ENCODE data around the gene ATP2B2. TPM values are rescaled to one million over a fixed set of nuclear protein-coding genes. Genes with fewer than 3 reads are reported as not detected.
A peak's percentile ranks its signal among the peaks of the same experiment; 100 is the strongest.

The ATP2B2 gene
- total RNA-seq, 6 experiments from 2014 or later = 25.9 to 45.1 (median 35.1) TPM

GRCh38 chr3:10354361-10355015 lies 150.9 kb downstream of the ATP2B2 start:
- ATAC-seq = no peak
- 27% methylated on average over 7 of the region's 13 CpGs for WGBS (ENCODE audit: insufficient coverage, low coverage, low lambda C conversion rate, missing lambda C conversion rate)
- Histone ChIP-seq H3K4me3 (no peak overlapping the region), H3K36me3 (peaks cover 0 to 67% (median 6%) of the 10 kb centered on the region in 4 donors), H3K27me3 (no peaks in the 10 kb centered on the region), H3K27ac (no peak overlapping the region), H3K9me3 (no peaks in the 10 kb centered on the region), H3K4me1 (no peaks in the 10 kb centered on the region)
- TF ChIP-seq CTCF (IDR thresholded peaks at IDR 0.05) = no peak
- peak in 1 of 3 donors; percentile 26 for DNase-seq
- intact Hi-C loops (cut with DNase I) = no loop called here

- Histone ChIP-seq H3K4me3 (no peak overlapping the region), H3K4me1 (no peaks in the 10 kb centered on the region), H3K27me3 (no peaks in the 10 kb centered on the region), H3K9me3 (no peaks in the 10 kb centered on the region), H3K36me3 (peaks cover 0 to 66% (median 4%) of the 10 kb centered on the region in 4 donors), H3K27ac (no peak overlapping the region)
- 65% methylated on average over 10 of the region's 10 CpGs for WGBS (ENCODE audit: insufficient coverage, low coverage, low lambda C conversion rate, missing lambda C conversion rate)
- DNase-seq = no peak
- ATAC-seq = no peak
- TF ChIP-seq POLR2A (IDR thresholded peaks at IDR 0.05) (no peak), CTCF (IDR thresholded peaks at IDR 0.05) (no peak)
- intact Hi-C loops (cut with DNase I) = no loop called here
These were observed 151.6 kb downstream of the ATP2B2 start for GRCh38 chr3:10353661-10354360.

GRCh38 chr3:10353160-10353559 lies 152.2 kb downstream of the ATP2B2 start:
- no peak overlapping the region for H3K27ac ChIP-seq
- H3K36me3 ChIP-seq = peaks cover 0 to 64% (median 5%) of the 10 kb centered on the region in 4 donors
- no peaks in the 10 kb centered on the region for H3K27me3 ChIP-seq
- TF ChIP-seq POLR2A (IDR thresholded peaks at IDR 0.05) (no peak), CTCF (IDR thresholded peaks at IDR 0.05) (no peak)
- 67% methylated on average over 1 of the region's 3 CpGs for WGBS (ENCODE audit: insufficient coverage, low coverage, low lambda C conversion rate, missing lambda C conversion rate)
- no peaks in the 10 kb centered on the region for H3K9me3 ChIP-seq
- H3K4me3 ChIP-seq = no peak overlapping the region
- intact Hi-C loops (cut with DNase I) = no loop called here
- peak in 1 of 3 donors; percentile 51 for DNase-seq
- H3K4me1 ChIP-seq = no peaks in the 10 kb centered on the region
- ATAC-seq = no peak

- H3K36me3 ChIP-seq = peaks cover 0 to 56% (median 5%) of the 10 kb centered on the region in 4 donors
- no peak overlapping the region for H3K4me3 ChIP-seq
- TF ChIP-seq POLR2A (IDR thresholded peaks at IDR 0.05) = no peak
- peak in 1 of 4 donors; percentile 16 for ATAC-seq
- no peaks in the 10 kb centered on the region for H3K27me3 ChIP-seq
- H3K4me1 ChIP-seq = no peaks in the 10 kb centered on the region
- no peaks in the 10 kb centered on the region for H3K9me3 ChIP-seq
- intact Hi-C loops (cut with DNase I) = no loop called here
- peak in 1 of 3 donors; percentile 38 for DNase-seq
- 74% methylated on average over 10 of the region's 14 CpGs for WGBS (ENCODE audit: insufficient coverage, low coverage, low lambda C conversion rate, missing lambda C conversion rate)
- H3K27ac ChIP-seq = no peak overlapping the region
These were observed 153.1 kb downstream of the ATP2B2 start for GRCh38 chr3:10352146-10352911.

Measured in right lobe of liver (tissue), 6 donors.